M059J (cell line): ENCODE measurements around the gene AFAP1. TPM values are rescaled to one million over a fixed set of nuclear protein-coding genes. Genes with fewer than 3 reads are reported as not detected.

Source experiments
- DNase-seq: peaks from one replicate; pipeline ENCODE4 v3.0.0-alpha.2; 2012; ENCODE audit warnings: low read depth
- total RNA-seq: library from RNA; depleted of rRNA; stranded (reverse); fragments of >200 nt; shearing (Covaris generic); gene quantifications from 2 replicates; pipeline ENCODE4 v1.2.3, GENCODE V29; 2014

Gene AFAP1
- total RNA-seq, 1 experiment from 2014 or later = 53.8 TPM

DNA sequence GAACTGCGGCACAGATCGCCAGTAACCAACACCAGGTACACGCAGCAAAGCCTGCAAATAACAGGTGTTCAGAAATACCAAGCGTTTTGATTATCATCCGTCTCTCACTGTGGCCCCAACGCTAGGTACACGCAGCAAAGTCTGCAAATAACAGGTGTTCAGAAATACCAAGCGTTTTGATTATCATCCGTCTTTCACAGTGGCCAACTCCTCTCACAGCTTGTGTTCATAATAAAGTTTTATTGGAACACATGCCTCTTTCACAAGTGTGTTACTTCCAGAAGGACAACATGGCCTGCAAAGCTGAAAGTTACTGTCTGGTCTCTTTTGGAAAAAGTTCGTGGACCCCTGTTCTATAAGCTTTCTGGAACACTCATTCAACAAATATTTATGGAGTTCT, 153.1 kb downstream of the AFAP1 start:
- DNase-seq = no peak

GRCh38 chr4:7786040-7786439, 153.6 kb downstream of the AFAP1 start:
- no peak for DNase-seq

GRCh38 chr4:7785017-7785416, 154.6 kb downstream of the AFAP1 start:
- peak; percentile 30 for DNase-seq

DNA sequence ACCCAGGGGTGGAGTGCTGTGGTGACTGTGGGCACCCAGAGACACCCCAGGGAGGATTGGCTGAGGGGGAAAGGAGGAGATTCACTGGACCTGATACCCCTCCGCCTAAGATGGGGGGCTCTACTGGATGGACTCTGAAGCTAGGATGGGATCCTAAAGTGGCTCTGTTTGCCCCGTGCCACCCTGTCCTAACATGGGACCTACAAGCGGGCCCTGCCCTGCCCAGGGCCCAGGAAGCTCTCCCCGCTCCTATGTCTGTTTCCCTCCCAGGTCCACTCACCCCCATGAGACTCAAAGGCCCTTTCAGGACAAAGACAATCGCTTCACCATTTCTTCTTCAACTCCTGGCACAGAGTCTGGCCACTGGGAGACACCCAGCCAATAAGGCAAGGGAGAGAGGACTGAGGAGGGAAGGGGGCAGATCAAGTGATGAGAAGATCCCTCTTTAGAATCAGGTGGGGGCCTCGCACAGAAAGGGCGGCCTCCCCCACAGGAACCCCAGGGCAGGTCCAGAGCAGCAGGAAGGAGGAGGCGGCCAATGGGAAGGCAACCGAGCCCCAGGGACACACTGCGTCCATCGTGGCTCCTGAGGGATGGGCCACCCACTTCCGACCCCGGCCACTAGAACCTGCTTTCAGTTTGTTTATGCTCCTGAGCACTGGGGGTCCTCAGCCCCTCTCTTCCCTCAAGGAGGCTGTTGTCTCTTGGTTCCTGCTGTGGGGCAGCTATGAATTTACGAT, 155.4 kb downstream of the AFAP1 start:
- DNase-seq = no peak

DNA sequence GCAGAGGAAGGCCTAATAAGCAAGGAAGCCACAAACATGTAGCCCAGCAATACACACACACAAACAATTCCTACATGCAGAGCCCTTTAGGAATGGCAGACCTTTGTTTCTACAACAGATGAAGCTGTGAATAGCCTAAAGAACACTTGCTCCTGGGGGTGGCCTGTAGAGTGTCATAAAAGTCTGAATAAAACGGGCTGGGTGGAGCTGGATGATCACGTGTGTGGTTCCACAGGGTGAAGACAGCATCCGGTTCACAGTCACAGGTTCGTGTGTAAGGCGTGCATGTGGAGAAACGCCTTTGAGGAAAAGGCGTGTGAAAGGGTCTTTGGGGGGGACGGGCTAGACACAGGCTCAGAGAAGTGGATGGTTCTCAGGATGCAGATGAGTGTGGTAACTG, 156.1 kb downstream of the AFAP1 start:
- DNase-seq = no peak

DNA sequence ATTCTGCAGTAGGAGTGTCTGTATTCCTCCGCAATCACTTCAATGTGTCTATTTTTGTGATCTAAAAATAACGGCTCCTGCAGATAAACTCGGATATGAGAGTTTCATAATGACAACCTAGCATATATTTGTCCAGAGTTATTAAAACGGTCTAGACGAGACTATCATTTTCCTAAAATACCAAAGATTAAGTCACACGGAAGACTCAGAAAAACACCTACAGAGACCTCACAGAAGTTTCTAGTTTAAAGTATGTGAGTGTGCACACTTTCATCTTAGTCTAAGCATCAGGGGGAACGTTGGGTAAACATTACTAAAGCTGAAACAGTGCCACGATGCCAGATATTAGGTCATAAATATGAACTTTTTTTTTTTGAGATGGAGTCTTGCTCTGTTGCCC, 156.9 kb downstream of the AFAP1 start:
- no peak for DNase-seq

- no peak for DNase-seq
Measured at GRCh38 chr4:7781993-7782392, 157.7 kb downstream of the AFAP1 start.

DNA sequence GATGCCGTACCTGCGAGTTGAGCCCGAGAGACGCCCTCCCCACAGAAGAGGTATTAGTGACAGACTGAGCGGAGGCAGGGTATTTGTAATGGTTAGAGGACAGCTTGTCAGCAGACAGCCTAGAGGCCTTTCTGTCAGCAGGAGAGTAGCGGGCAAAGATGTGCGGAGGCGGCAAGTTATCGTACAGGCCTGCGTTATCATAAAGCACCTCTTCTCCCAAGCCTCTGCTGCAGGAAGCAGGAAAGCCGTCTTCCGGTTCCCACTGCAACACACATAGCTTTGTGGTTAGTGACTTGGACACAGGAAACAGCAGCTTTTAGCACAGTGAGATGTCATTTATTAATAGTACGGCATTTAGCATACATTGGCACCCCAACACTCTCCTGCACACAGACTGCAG, 158.3 kb downstream of the AFAP1 start:
- DNase-seq = no peak

- DNase-seq = no peak
Measured at GRCh38 chr4:7780751-7781348, 158.8 kb downstream of the AFAP1 start.

- DNase-seq = no peak
Measured at GRCh38 chr4:7779432-7779768, 160.3 kb downstream of the AFAP1 start.

- no peak for DNase-seq
Measured at GRCh38 chr4:7778510-7779431, 160.9 kb downstream of the AFAP1 start.

DNA sequence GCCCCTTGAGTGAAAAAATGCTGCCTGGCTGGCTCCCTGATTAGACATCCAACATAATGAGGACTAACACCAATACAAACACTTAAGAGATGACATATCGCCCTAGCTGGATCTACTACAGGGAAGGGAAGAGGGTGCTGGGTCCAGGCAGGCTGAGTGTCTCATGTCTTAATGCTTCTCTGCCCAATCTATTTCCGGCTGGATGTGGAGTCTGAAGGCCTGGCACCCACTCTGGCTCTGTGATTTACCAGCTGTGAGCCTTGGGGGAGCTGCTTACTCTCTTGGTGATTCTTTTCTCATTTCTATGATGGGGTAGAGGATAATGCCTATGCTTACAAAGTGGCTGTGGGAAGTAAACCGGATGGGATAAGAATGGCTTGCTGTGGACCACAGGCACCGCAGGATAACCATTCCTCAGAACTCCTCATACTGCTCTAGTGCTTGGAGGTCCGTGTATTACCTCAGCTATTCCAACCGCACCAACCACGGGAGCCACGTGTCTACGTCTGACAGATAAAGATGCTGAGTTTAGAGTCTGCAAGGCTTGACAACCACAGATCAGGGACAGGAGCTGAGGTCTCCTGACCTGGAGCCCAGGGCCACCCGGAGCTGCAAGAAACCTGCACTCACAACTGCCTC, 161.7 kb downstream of the AFAP1 start:
- DNase-seq = no peak

DNA sequence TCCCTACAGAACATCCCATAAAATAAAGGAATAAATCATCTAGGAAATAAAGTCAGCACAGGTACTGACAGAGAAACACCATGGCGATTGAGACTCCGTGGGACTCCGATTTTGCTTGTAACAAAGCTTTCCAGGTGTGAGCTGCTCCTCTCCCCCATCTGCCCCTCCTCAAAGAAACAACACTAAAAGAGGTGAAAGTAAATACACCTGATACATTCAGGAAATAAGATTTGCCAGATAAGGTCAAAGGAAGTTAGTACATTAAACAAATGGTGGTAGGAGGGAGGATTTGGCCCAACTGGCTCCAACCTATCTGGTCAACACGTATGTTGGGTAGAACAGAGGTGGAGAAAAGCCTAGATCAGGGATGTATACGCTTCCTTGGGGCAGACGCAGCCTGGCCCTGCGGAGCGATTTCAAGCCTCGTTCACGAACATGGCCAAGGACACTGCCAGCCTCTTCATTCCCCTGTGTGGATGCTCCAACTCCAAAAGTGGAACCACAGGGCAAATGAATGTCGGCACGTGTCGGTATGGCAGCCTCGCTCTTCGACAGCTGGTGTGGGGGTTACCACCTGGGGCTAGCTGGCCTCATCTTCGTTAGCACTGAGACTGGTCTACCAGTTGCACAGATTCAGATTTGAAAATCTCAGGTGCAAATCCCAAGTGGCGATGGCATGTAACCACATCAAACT, 162.5 kb downstream of the AFAP1 start:
- no peak for DNase-seq

- DNase-seq = no peak
Measured at GRCh38 chr4:7775396-7775795, 164.3 kb downstream of the AFAP1 start.

GRCh38 chr4:7774301-7775294, 165.1 kb downstream of the AFAP1 start:
- no peak for DNase-seq

DNA sequence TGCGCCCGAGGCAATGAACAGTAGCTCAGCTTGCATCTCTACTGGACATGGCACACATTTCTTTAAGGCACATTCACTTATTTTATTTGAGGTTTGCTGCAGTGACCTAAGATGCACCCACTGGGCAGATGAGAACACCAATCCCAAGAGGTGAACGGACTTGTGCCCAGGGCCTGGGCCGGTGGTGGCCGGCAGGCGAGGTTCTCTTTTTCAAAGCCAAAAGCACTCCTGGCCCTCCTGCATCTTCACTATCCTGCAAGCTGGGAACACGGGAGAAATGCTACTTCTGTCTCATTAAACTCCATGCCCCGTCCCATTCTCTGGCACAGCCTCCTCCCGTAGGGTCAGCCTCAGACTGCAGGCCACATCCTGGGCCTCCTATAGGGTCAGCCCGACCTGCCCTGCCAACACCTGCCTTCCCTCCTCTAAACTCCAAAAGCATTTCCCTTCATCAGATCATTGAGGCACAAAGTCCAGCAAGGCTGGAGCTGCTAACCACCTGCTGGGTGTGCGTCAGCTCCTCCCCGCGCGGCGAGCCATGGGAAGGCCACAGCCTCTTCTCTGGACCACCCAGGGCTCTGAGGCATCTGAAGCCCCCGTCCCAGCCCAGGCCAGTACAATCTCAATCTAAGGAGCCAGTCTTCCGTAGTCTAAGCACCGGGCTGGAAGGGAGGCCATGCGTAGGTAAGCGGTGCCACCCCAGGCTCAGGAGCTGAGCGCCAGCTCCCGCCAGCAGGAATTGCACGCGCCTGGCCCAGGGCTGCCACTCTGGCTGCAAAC, 166.1 kb downstream of the AFAP1 start:
- DNase-seq = no peak

- no peak for DNase-seq
Measured at GRCh38 chr4:7772711-7773385, 166.8 kb downstream of the AFAP1 start.

- no peak for DNase-seq
Measured at GRCh38 chr4:7771541-7772507, 167.8 kb downstream of the AFAP1 start.
